SKM-1 (cell line): ENCODE results near the gene SCNN1B.
"Not testable (repeated sequence)": the region's sequence is repeated elsewhere in the genome, so short reads cannot be mapped to it uniquely, and the experiment has no call there.

Source experiments
- DNase-seq: peaks from one replicate; lab custom pipeline; 2025; ENCODE audit not compliant: unreplicated experiment; lab: John Stamatoyannopoulos, UW

Gene SCNN1B, protein sequence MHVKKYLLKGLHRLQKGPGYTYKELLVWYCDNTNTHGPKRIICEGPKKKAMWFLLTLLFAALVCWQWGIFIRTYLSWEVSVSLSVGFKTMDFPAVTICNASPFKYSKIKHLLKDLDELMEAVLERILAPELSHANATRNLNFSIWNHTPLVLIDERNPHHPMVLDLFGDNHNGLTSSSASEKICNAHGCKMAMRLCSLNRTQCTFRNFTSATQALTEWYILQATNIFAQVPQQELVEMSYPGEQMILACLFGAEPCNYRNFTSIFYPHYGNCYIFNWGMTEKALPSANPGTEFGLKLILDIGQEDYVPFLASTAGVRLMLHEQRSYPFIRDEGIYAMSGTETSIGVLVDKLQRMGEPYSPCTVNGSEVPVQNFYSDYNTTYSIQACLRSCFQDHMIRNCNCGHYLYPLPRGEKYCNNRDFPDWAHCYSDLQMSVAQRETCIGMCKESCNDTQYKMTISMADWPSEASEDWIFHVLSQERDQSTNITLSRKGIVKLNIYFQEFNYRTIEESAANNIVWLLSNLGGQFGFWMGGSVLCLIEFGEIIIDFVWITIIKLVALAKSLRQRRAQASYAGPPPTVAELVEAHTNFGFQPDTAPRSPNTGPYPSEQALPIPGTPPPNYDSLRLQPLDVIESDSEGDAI

DNA sequence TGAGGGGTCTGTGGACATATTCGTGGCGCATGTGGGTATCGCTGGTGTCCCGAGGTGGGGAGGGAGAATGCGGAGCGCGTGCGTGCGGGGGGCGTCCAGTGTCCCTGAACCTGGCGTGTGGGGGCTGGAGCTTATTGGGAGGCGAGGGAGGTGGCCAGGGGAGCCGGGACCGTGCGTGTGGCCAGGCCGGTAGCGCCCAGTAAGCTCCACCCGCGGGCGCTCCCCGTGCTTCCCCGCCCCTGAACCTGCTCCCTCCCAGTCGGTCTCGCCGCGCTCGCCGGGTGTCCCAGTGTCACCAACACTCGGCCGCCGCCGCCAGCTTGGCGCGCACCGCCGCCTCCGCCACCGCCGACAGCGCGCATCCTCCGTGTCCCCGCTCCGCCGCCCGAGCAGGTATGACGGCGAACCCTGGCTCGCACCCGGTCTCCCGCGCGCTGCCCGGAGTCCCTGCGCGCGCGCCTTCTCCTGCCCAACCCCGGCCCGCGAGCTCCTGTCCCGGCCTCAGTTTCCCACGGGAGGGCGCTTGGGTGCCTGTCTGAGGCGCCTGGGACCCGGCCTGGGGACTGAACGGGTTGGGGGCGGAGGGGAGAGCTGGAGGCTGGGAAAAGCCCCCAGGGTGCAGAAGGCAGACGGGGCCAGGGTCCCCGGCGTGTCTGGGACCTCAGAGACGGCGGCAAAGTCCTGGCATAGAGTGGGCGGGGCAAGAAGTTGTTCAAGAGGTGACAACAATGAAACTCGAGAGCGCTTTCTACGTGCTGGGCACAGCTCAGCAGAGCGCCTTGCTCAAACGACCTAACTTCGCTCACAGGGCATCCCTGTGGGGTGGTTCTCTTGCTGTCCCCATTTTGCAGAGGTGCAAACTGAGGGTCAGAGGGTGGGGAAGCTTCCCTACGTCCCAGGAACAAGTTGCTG is at the start of gene SCNN1B:
SCNN1B (plus strand) TSS at position 258 of the 912 bp plus-strand sequence. CDS start 46,298 bp downstream, outside the sequence.
- no peak for DNase-seq

DNA sequence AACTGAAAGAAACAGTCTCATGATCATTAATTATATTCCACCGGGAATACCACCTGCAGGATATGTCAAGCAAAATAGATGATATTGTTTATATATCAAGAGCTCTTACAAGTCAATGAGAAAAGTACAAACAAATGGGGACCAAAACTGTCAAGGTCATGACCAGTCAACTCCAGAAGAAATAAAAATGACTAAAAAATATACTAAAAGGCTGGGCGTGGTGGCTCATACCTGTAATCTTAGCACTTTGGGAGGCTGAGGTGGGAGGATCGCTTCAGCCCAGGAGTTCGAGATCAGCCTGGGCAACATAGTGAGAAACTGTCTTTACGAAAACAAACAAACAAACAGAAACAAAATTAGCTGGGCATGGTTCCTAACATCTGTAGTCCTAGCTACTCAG is 49.8 kb upstream of the SCNN1B start:
- DNase-seq = no peak

DNA sequence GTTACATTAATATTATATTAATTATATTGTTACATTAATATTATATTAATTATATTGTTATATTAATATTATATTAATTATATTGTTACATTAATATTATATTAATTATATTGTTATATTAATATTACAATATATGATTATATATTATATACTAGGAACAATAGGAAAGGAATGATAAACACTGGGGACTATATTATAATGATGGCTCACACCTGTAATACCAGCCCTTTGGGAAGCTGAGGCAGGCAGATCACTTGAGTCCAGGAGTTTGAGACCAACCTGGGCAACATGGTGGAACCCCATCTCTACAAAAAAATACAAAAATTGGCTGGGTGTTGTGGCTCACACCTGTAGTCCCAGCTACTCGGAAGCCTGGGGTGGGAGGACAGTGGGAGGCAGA is 48.5 kb upstream of the SCNN1B start:
- not testable (repeated sequence) for DNase-seq

DNA sequence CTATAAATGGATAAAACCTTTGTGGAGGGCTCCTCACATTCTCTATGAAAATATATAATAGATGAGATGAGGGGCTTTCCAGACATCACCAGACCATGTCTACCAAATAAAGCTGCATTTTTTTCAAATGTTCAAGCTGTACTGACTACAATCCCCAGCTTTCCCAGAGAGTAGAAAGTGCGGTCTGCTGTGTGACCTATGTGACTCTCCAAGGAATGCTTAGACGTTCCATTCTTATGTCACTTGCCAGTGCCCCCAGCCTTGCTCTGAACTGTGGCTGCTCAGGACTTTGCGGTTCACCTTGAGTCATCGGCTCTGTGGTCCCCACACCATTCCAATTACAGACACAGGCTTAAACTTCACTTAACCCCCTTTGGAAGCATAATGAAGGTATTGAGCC is 47.8 kb upstream of the SCNN1B start:
- no peak for DNase-seq

DNA sequence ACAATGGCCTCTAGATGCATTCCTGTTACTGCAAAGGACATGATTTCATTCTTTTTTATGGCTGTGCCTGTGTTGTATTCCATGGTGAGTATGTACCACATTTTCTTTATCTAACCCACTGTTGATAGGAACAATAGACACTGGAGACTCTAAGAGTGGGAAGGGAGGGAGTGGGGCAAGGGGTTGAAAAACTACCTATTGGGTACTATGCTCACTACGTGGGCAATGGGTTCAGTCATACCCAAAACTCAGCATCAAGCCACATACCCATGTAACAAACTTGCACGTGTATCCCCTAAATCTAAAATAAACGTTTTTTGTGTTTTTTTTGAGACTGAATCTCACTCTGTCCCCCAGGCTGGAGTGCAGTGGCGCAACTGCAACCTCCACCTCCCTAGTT is 47.1 kb upstream of the SCNN1B start:
- DNase-seq = no peak

DNA sequence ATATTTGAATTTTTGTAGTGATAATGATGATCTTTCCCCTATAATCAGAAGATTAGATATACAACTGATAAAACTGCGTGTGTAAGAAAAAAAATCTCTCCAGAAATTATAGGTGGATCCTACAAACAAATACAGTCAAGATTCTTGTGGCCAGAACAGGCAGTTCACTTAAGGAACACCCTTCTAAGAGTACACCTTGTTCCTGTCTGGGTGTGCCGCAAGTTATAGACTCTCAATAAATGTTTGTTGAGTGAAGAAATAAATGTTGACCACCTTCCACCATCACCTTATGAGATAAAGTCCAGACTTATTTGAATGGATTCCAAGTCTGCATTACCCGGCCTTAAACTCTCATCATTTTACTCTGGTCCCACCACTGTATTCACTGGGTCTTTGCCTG is 45.7 kb upstream of the SCNN1B start:
- no peak for DNase-seq

DNA sequence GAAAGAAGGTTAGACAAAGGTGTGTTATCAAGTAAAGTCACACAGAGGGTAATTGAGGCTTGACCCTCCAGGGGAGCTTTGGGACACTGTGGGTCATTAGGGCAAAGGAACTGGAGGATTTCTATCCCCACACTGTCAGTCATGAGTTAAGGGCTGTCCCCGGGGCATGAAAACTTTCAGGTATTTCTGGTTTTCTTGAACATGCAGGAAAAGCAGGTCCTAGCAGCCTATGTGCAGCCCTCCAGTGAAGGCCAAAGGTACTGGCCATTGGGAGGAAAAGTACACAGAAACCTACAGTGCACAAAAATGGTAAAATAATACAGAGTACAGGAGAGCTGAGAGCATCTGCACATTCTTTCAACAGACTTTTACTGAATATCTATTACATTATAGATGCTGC is 44.4 kb upstream of the SCNN1B start:
- DNase-seq = no peak

DNA sequence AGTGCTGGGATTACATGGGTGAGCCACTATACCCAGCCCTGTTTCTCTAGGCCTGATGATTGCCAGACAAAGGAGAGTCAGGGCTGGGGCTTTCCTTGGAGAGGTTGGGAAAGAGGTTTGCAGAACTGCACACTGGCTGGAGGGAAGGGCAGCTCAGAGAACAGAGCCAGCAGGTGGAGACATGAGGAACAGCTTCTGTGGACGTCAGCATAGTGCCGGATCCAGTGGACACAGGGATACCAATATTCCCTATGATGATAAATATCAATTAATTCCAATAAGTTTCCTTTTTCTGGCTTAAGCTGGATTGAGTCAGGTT is 43.2 kb upstream of the SCNN1B start:
- DNase-seq = no peak

DNA sequence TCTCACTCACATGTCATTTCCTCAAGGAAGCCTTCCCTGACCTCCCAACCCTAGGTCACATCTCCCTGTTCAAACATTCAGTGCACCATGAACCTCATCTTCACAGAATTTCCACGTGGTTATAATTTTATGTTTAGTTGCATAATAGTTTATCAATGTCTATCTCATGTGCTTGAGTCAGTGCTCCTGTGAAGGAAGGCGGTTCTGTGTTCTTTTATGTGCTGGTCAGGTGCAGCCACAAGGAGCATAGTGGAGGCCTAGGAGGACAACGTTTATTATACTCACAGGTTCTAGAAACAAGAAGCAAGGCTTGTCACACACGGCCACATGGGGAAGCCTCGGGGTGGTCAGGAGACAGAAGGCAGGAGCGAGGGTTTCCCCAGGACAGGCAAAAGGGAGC is 34.5 kb upstream of the SCNN1B start:
- no peak for DNase-seq

DNA sequence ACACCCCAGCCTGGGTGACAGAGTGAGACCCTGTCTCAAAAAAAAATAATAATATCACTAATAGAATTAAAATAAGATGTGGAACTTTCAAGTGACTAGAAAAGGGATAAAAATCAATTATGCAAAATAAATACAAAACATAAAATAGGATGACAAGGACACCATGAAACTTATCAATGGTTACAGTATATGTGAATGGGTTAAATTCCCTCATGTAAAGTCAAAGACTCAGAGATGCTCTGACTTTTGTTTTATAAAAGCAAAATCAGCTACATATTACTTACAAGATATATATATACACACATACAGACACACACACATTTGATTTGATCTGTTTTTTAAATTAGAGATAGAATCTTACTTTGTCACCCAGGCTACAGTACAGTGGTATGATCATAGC is 33.5 kb upstream of the SCNN1B start:
- DNase-seq = no peak

DNA sequence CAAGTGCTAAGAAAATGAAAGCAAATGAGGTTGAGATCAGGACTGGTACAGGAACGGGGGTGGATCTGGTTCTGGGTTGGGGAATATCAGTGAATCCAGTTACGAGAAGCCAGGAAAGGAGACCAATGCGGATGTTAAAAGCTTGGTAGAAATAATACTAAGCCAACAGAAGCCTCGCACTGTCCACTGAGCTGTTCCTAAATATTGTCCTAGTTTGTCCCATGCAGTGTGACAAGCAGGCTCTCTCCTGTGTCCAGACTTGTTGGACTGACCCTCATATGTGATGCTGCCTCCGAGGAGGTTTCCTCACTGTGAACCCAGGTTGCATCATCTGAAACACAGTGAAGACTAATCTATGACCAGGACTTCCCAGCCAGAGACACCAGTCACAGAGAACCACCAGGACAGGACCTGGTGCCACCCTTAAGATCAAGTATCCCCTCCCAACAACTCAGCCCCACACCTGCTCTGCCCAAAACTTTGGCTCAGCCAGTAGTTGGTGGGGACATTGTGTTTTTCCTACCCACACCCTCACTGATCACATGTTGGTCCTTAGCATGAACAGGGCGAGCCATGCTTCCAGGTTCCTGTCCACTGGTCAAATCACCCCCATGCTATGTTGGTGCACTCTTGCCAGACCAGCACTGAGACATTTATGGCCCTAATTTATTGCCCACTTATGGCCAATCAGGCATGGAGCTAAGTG is 32.7 kb upstream of the SCNN1B start:
- DNase-seq = no peak

DNA sequence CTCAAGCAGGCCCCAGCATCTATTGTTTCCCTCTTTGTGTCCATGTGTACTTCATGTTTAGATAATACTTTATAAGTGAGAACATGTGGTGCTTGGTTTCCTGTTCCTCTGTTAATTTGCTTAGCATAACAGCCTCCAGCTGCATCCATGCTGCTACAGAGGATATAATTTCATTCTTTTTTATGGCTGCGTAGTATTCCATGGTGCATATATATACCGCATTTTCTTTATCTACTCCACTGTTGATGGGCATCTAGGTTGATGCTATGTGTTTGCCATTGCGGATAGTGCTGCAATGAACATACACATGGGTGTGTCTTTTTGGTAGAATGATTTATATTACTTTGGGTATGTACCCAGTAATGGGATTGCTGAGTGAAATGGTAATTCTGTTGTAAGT is 31.4 kb upstream of the SCNN1B start:
- DNase-seq = no peak

DNA sequence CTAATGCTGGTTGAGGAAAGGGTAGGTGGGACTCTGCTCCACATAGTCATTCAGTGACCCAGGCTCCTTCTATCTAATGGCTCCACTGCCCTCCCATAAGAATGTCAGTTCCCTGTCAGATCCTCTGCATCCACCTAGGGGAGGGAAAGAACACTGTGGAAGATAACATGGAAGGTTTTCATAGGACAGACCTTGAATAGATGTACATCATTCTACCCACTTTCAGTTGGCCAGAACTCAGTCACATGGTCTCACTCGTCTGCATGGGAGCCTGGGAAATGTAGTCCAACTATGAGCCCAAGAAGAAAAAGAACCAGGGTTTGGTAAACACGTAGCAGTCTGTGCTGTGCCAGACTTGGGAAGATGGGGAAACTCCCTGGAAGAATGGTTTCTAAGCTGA is 27.1 kb upstream of the SCNN1B start:
- DNase-seq = no peak

DNA sequence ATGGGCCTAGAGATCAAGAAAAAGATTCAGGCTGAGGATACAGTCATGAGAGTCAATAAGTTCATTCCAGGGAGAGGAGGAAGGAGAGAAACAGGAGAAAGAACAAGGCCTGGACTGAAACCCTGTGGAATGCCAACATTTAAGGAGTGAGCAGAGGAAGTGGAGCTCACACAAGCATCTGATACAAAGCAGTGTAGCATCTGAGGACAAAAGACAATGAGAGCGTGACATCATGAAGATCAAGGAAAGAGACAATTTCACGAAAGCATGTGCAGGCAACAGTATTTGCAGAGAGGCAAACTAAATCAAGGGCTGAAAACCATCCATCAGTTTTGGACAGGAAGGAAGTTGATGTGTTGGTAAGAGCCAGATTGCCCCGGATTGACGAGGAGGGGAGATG is 25.3 kb upstream of the SCNN1B start:
- DNase-seq = no peak

DNA sequence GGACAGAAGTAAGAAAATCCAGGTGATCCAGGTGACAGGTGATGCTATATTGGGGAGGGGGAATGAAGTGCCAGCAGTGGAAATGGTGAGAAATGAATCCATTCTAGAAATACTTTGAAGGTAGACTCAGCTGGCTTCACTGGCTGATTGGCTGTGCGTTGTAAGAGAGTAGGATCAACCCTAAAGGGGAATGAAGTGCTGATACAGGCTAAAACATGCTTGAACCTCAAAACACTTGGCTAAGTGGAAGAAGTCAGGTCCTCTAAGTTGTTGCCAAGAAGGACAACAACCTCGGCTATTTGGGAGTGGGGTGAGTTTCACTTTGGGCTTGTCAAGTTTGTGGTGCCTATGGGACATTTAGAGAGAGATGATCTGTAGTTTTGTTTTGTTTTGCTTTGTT is 24.1 kb upstream of the SCNN1B start:
- no peak for DNase-seq

DNA sequence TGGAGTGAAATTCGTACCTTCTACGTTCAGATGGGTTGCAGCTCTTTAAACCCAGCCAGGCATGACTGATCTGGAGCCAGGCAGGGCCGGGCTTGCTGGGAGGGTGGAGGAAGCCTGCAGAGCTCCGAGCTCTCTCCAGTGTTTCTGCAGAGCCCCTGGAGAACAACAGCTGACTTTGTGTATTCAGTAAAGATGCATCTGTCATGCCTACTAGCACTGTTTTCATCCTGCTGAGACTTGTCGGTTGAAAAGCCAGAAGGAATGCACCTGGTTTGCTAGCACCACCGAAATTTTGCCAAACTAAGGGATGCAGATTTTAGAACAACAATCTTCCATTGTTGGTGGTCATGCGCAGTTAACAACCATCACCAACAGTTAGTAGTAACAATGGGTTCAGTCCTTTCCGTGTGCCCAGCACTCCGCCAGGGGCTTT is 22.4 kb upstream of the SCNN1B start:
- DNase-seq = no peak

DNA sequence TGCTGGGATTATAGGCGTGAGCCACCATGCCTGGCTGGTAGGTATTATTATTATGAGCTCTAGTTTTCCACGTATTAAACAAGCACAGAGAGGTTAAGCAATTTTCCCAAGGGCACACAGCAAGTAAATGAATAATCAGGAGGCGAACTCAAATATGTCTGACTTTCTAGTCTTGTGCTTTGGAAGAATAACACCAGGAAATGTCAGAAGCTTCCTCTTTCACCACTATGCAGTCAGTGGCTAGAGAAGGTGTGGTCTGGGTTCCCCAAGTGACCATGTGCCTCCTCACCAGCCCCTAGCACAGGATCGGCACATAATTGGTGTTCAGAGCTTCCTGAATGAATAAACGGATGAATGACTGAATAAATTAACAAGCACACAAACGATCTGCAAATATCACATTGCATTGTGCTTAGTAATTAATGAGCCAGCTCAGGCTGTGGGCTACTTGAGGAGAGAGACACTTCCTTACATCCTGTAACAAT is 21.6 kb upstream of the SCNN1B start:
- no peak for DNase-seq

DNA sequence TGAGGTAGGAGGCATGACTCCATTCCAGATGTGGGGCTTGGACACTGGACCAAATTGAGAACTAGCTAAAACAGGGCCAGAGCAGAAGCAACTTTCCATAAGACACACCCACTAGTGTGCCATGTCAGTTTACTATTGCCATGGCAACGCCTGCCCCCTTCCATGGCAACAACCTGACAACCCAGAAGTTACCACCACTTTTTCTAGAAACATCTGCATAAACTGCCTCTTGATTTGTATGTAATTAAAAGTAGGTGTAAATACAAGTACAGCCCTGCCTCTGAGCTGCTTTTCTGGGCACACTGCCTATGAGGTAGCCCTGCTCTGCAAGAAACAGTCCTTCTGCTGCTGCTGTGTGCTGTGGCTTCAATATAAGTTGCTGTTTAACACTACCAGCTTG is 19.5 kb upstream of the SCNN1B start:
- DNase-seq = no peak

DNA sequence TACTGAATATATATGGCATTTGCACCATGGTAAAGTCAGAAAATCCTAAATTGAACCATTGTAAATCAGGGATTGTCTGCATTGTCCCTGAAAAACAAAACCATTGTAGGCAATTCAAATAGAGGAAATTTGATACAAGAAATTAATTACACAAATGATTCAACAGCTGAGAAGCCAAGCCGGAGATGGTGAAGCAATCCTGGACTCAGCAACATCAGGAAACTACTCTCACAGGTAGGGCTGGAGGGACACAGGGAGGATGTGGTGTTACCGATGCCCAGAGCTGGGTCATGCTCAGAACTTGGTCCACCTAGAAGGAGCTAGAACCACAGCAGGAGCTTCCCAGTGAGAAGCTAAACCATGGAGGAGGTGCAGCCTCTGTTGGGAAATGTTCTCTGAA is 18.5 kb upstream of the SCNN1B start:
- DNase-seq = no peak

DNA sequence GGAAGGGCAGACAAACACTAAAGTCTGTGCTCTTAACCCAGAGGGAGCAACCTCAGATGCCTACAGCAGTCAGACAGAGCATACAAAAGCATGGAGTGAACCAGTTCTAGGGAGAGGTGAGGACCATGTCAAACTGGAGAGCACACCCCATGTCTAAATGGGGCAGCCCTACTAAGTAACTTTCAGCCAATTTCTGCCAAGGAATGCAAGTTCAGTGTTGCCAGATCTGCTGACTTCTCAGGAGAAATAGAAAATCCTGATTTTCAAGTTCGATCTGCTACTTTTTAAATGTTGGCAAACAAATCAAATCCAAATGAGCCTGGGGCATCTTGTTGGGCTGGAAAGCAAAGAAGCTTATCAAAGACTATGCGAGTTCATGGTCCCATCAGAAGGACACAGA is 17.5 kb upstream of the SCNN1B start:
- DNase-seq = no peak

DNA sequence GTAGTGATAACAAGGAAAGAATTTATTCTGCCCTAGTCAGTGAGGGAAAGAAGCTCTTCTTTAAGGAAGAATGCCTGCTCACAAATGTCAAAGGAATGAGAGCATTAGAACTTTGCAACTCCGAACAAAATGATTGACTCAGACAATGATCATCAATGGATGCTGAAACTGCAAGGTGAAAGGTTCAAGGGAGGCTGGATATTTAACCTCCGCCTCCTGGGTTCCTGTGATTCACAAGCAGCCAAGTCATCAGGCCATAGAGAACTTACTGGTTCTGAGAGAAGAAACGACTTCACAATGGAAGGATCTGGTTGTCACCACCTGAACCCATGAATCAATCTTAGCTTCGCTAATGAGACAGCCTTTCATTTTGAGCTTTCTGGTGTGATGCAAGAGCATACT is 16.0 kb upstream of the SCNN1B start:
- DNase-seq = no peak
